Lower leg skin (tissue), 3 donors: ENCODE results near the gene ZCCHC24.

Source experiments
- CTCF ChIP-seq, 3 donors: fragments of 450-650 bp; IDR thresholded peaks; one replicate each; pipeline ENCODE4 v1.5.1; 2016; ENCODE audit warnings: antibody characterized with exemption in 3 of 3, mild to moderate bottlenecking in 3 of 3, moderate library complexity in 2 of 3
- POLR2A ChIP-seq, 2 donors: fragments of 450-650 bp; IDR thresholded peaks; one replicate each; pipeline ENCODE4 v1.6.1; 2016 to 2017; ENCODE audit warnings: antibody characterized with exemption in 2 of 2, mild to moderate bottlenecking in 1 of 2, moderate library complexity in 1 of 2

GRCh38 chr10:79346388-79347225 is 98.8 kb downstream of the ZCCHC24 start:
- TF ChIP-seq POLR2A (IDR thresholded peaks at IDR 0.05), result no peak
- no peak for TF ChIP-seq CTCF (IDR thresholded peaks at IDR 0.05)
